Mesothelial cell of epicardium (in vitro differentiated cells): Measurements from ENCODE around the gene IGF2. TPM values are rescaled to one million over a fixed set of nuclear protein-coding genes. Genes with fewer than 3 reads are reported as not detected.

Experiments
- DNase-seq, 2 experiments: peaks; one replicate each; pipeline ENCODE4 v3.0.0; 2021; ENCODE audit warnings: low spot score in 2 of 2; ENCODE audit not compliant: unreplicated experiment in 2 of 2
- H3K27ac Mint-ChIP-seq: 2 replicates; pipeline ENCODE4 v1.8.0; 2021; ENCODE audit warnings: mixed read lengths
- H3K27me3 Mint-ChIP-seq: 2 replicates; pipeline ENCODE4 v1.8.0; 2021; ENCODE audit warnings: low read depth, mixed read lengths
- H3K36me3 Mint-ChIP-seq: 2 replicates; pipeline ENCODE4 v1.8.0; 2021; ENCODE audit warnings: mixed read lengths
- H3K4me1 Mint-ChIP-seq: 2 replicates; pipeline ENCODE4 v1.8.0; 2021; ENCODE audit warnings: mixed read lengths
- H3K4me3 Mint-ChIP-seq: 2 replicates; pipeline ENCODE4 v1.8.0; 2021; ENCODE audit warnings: mild to moderate bottlenecking, moderate library complexity, mixed read lengths
- H3K9me3 Mint-ChIP-seq: 2 replicates; pipeline ENCODE4 v1.8.0; 2021; ENCODE audit warnings: mixed read lengths
- CTCF ChIP-seq: fragments of 200-600 bp; sonication (generic); IDR thresholded peaks from one replicate; pipeline ENCODE4 v1.5.0; 2021; ENCODE audit warnings: antibody characterized with exemption; ENCODE audit not compliant: unreplicated experiment
- total RNA-seq: library from RNA; stranded (reverse); gene quantifications from 3 replicates; pipeline ENCODE4 v1.2.1, GENCODE V29; 2021

The IGF2 gene
- total RNA-seq, 1 donor from 2014 or later, result 3,009 TPM

DNA sequence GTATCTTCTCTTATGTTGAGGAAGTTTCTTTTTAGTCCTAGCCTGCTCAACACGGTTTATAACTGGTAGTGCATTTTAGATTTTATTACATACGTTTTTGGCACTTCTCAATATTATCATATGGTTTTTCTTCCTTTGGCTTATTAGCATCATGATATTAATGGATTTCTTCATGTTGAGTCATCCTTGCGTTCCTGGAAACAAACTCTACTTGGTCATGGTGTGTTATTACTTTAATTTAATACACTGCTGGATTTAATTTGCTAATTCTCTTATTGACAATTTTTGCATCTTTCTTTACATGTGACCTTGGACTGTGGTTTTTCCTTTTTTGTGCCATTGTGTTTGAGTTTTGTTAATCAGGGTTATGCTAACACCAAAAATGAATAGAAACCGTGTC lies 20.5 kb downstream of the IGF2 start:
- Mint-ChIP-seq H3K9me3 (peaks cover 22% of the 10 kb centered on the region), H3K27me3 (peaks cover 7% of the 10 kb centered on the region)

DNA sequence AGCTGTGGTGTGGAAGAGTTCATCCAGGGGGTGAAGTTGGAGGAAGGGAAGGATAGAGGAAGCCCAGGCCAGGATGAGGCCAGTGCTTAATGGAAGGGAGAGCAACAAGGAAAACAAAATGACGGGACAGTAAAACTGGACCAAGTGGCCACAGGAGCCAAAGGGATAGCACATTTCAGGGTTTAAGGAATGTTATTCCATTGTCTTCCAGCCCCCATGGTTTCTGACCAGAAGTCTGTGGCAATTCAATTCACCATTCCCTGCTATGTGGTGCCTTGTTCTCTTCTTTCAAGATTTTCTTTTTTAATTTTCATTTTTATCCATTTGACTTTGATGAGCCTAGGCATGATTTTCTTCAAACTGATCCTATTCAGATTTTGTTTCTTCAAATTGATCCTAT lies 22.5 kb downstream of the IGF2 start:
- Mint-ChIP-seq H3K9me3 (peaks cover 22% of the 10 kb centered on the region), H3K4me1 (peaks cover 17% of the 10 kb centered on the region), H3K4me3 (no peak overlapping the region), H3K36me3 (peaks cover 5% of the 10 kb centered on the region), H3K27ac (no peak overlapping the region), H3K27me3 (peaks cover 7% of the 10 kb centered on the region)
- no peak for DNase-seq
- no peak for TF ChIP-seq CTCF

More for the DNA sequence above, 20.5 kb downstream of the IGF2 start:
- DNase-seq, result no peak
- Mint-ChIP-seq H3K4me3 (no peak overlapping the region), H3K36me3 (peaks cover 5% of the 10 kb centered on the region), H3K4me1 (peaks cover 25% of the 10 kb centered on the region), H3K27ac (no peak overlapping the region)
- TF ChIP-seq CTCF, result no peak

- Mint-ChIP-seq H3K27me3 (peaks cover 7% of the 10 kb centered on the region), H3K9me3 (peaks cover 22% of the 10 kb centered on the region), H3K36me3 (peaks cover 5% of the 10 kb centered on the region), H3K4me1 (peaks cover 7% of the 10 kb centered on the region), H3K4me3 (no peak overlapping the region), H3K27ac (no peak overlapping the region)
- no peak for DNase-seq
- no peak for TF ChIP-seq CTCF
Measured at GRCh38 chr11:2115308-2115707, 23.9 kb downstream of the IGF2 start.

- Mint-ChIP-seq H3K9me3 (peaks cover 27% of the 10 kb centered on the region), H3K36me3 (peaks cover 5% of the 10 kb centered on the region), H3K4me1 (peaks cover under 1% of the 10 kb centered on the region), H3K27ac (no peak overlapping the region), H3K4me3 (no peak overlapping the region), H3K27me3 (peaks cover 4% of the 10 kb centered on the region)
- TF ChIP-seq CTCF, result no peak
- DNase-seq, result no peak
Measured at GRCh38 chr11:2114430-2115241, 24.6 kb downstream of the IGF2 start.

GRCh38 chr11:2113776-2114175 lies 25.4 kb downstream of the IGF2 start:
- Mint-ChIP-seq H3K27ac (no peak overlapping the region), H3K27me3 (peaks cover 4% of the 10 kb centered on the region), H3K9me3 (peaks cover 27% of the 10 kb centered on the region), H3K36me3 (peaks cover 5% of the 10 kb centered on the region), H3K4me3 (no peak overlapping the region), H3K4me1 (no peaks in the 10 kb centered on the region)
- DNase-seq, result no peak
- TF ChIP-seq CTCF, result no peak
